BE2C (cell line): Measurements from ENCODE around the gene ADCY2.

Experiments used
- DNase-seq: peaks from one replicate; pipeline ENCODE4 v3.0.0-alpha.2; 2020
- H3K27me3 ChIP-seq: fragments of 250-450 bp; sonication (Bioruptor Pico); 2 replicates; pipeline ENCODE4 v1.5.1; 2020; ENCODE audit warnings: mild to moderate bottlenecking
- H3K36me3 ChIP-seq: fragments of 250-450 bp; sonication (Bioruptor Pico); 2 replicates; pipeline ENCODE4 v1.5.1; 2020; ENCODE audit warnings: mild to moderate bottlenecking
- H3K4me1 ChIP-seq: fragments of 250-450 bp; sonication (Bioruptor Pico); 2 replicates; pipeline ENCODE4 v1.5.1; 2020
- H3K4me3 ChIP-seq: 2 replicates; pipeline ENCODE4 v1.5.1; 2011; ENCODE audit warnings: low read depth, low read length
- H3K9me3 ChIP-seq: fragments of 250-450 bp; sonication (Bioruptor Pico); 2 replicates; pipeline ENCODE4 v1.5.1; 2020
- TF ChIP-seq, protein P1 (sequence below): IDR thresholded peaks from 2 replicates; pipeline ENCODE4 v1.5.1; 2012; ENCODE audit warnings: mild to moderate bottlenecking, low read depth, low read length

ADCY2 gene

GRCh38 chr5:7456206-7456605, 60.3 kb downstream of the ADCY2 start:
- DNase-seq: no peak
- no peaks in the 10 kb centered on the region for H3K36me3 ChIP-seq
- TF ChIP-seq, protein P1, sequence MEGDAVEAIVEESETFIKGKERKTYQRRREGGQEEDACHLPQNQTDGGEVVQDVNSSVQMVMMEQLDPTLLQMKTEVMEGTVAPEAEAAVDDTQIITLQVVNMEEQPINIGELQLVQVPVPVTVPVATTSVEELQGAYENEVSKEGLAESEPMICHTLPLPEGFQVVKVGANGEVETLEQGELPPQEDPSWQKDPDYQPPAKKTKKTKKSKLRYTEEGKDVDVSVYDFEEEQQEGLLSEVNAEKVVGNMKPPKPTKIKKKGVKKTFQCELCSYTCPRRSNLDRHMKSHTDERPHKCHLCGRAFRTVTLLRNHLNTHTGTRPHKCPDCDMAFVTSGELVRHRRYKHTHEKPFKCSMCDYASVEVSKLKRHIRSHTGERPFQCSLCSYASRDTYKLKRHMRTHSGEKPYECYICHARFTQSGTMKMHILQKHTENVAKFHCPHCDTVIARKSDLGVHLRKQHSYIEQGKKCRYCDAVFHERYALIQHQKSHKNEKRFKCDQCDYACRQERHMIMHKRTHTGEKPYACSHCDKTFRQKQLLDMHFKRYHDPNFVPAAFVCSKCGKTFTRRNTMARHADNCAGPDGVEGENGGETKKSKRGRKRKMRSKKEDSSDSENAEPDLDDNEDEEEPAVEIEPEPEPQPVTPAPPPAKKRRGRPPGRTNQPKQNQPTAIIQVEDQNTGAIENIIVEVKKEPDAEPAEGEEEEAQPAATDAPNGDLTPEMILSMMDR: no peak
- H3K27me3 ChIP-seq: no peaks in the 10 kb centered on the region
- H3K4me3 ChIP-seq: no peak overlapping the region
- no peaks in the 10 kb centered on the region for H3K9me3 ChIP-seq
- no peaks in the 10 kb centered on the region for H3K4me1 ChIP-seq

- H3K4me3 ChIP-seq: no peak overlapping the region
- TF ChIP-seq, protein P1: no peak
- no peaks in the 10 kb centered on the region for H3K36me3 ChIP-seq
- H3K9me3 ChIP-seq: no peaks in the 10 kb centered on the region
- no peaks in the 10 kb centered on the region for H3K4me1 ChIP-seq
- H3K27me3 ChIP-seq: no peaks in the 10 kb centered on the region
- DNase-seq: no peak
Measured at GRCh38 chr5:7461371-7461770, 65.4 kb downstream of the ADCY2 start.

GRCh38 chr5:7462758-7463157, 66.8 kb downstream of the ADCY2 start:
- H3K9me3 ChIP-seq: no peaks in the 10 kb centered on the region
- TF ChIP-seq, protein P1: no peak
- H3K27me3 ChIP-seq: no peaks in the 10 kb centered on the region
- H3K4me3 ChIP-seq: no peak overlapping the region
- DNase-seq: no peak
- H3K4me1 ChIP-seq: no peaks in the 10 kb centered on the region
- no peaks in the 10 kb centered on the region for H3K36me3 ChIP-seq

DNA sequence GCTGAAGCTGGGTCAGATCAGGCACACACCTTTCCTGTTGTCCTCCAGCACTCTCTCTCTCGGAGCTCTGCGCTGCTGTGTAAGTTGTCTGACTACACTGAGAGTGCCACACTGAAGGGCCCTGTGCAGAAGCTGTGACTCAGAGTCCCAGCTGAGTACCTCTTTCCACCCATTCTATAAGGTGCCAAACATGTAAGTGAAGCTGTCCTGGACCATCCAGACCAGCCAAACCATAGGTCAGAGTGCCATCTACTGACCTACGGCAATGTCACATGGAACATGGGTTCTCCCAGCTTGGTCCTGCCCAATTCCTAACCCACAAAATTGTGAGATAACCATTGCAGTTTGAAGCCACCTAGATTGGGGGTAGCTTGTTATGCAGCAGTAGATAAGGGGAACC, 68.2 kb downstream of the ADCY2 start:
- TF ChIP-seq, protein P1: no peak
- no peaks in the 10 kb centered on the region for H3K9me3 ChIP-seq
- H3K27me3 ChIP-seq: no peaks in the 10 kb centered on the region
- no peaks in the 10 kb centered on the region for H3K4me1 ChIP-seq
- H3K36me3 ChIP-seq: no peaks in the 10 kb centered on the region
- no peak for DNase-seq
- no peak overlapping the region for H3K4me3 ChIP-seq

DNA sequence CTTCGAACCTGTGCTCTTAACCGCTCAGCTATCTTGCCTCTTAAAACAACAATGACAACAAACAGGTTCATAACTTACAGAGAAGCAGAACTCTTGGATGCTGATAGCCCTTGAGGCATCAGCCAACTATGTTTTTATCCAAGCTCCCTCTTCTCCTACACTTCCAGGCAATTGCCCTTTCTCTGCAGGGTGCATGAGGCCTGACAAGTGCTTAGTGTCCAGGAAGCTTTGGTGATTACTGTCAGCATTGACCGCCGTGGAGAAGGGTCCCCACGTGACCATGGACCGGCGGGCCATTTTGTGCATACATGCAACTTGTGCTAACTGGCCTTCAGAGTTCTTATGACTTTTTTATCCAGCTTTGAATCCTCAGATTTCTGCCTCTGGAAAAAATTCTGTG, 71.2 kb downstream of the ADCY2 start:
- H3K9me3 ChIP-seq: no peaks in the 10 kb centered on the region
- H3K4me1 ChIP-seq: no peaks in the 10 kb centered on the region
- no peak for DNase-seq
- no peak overlapping the region for H3K4me3 ChIP-seq
- no peaks in the 10 kb centered on the region for H3K27me3 ChIP-seq
- no peaks in the 10 kb centered on the region for H3K36me3 ChIP-seq
- TF ChIP-seq, protein P1: no peak

DNA sequence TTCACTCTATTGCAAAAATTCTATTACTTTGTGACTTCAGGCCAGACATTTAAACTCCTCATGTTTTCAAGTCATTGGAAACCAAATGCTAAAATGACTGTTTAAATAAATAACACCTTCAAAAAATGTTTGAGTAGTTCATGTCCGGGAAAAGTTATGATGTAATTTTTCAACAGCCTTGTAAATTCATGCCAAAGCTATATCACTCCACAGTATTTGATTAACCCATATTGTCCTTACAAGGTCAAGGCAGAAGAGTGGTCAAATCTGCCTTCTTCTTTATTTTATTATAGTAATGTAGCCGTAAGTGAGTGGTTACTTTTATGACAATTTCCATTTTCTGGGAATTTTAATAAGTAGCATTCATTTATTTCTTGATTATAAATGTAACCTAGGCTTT, 72.8 kb downstream of the ADCY2 start:
- TF ChIP-seq, protein P1: no peak
- Histone ChIP-seq H3K9me3 (no peaks in the 10 kb centered on the region), H3K4me1 (no peaks in the 10 kb centered on the region), H3K4me3 (no peak overlapping the region), H3K27me3 (no peaks in the 10 kb centered on the region), H3K36me3 (no peaks in the 10 kb centered on the region)
- DNase-seq: no peak
